ENCODE results near the gene POLD1. TPM values are rescaled to one million over a fixed set of nuclear protein-coding genes. Genes with fewer than 3 reads are reported as not detected.

Gene POLD1
- total and polyA plus RNA-seq, 2 experiments from 2014 or later: 73.8 to 74.3 TPM

DNA sequence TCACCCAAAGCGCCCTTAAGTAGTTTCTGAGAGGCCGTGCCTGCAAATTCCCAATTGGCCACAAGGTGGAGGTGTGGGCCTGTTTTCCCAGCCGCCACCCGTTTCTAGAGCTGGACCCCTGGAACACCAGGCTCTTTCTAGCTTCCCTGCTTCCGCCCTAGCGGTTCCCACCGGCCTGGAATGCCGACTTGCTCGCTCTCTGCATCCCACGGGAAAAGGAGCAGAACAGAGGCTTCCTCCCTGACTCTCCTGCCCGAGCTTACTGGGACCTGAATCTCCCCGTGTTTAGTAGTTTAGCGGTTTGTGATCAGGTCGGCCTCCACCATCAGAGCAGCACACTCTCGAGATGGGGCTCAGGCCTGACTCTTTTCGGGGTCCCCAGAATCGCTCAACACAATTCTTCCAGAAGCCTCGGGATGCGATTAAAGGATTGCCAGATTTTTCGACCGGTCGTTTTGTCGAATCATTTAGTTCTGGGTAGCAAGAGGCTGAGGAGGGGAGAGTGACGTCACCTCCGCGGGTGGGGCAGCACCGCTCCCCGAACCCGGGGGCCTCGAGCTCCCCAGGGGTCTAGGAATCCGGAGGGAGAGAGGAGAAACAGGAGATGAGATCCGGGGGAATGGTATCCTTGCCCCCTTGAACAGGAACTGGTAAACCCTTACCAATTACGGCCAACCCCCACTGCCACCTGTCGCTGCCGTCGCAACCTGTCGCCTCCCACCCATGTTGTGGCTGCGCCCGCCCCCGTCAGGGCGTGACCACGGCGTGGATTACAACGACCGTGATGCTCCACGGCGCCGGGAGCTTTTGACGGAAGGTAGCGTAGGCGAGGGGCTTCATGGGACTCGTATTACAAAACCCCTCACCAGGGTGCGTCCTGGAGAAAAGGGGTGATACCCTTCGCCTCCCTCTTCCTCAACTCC lies 26.7 kb upstream of the POLD1 start:
- no peaks in the 10 kb centered on the region for H3K36me3 ChIP-seq
- no peaks in the 10 kb centered on the region for H3K9me3 ChIP-seq (ENCODE audit: low read depth)
- no peak overlapping the region for H3K27ac ChIP-seq
- TF ChIP-seq, protein P1, sequence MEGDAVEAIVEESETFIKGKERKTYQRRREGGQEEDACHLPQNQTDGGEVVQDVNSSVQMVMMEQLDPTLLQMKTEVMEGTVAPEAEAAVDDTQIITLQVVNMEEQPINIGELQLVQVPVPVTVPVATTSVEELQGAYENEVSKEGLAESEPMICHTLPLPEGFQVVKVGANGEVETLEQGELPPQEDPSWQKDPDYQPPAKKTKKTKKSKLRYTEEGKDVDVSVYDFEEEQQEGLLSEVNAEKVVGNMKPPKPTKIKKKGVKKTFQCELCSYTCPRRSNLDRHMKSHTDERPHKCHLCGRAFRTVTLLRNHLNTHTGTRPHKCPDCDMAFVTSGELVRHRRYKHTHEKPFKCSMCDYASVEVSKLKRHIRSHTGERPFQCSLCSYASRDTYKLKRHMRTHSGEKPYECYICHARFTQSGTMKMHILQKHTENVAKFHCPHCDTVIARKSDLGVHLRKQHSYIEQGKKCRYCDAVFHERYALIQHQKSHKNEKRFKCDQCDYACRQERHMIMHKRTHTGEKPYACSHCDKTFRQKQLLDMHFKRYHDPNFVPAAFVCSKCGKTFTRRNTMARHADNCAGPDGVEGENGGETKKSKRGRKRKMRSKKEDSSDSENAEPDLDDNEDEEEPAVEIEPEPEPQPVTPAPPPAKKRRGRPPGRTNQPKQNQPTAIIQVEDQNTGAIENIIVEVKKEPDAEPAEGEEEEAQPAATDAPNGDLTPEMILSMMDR (IDR thresholded peaks at IDR 0.05; ENCODE audit: low read depth, low read length): peak; percentile 87
- H3K4me1 ChIP-seq (ENCODE audit: low read depth): peaks cover 2% of the 10 kb centered on the region
- H3K4me3 ChIP-seq: no peak overlapping the region
- DNase-seq (ENCODE audit: low read depth in 1 of 2, low spot score in 1 of 2): peak; percentile 69
- H3K27me3 ChIP-seq: no peaks in the 10 kb centered on the region

DNA sequence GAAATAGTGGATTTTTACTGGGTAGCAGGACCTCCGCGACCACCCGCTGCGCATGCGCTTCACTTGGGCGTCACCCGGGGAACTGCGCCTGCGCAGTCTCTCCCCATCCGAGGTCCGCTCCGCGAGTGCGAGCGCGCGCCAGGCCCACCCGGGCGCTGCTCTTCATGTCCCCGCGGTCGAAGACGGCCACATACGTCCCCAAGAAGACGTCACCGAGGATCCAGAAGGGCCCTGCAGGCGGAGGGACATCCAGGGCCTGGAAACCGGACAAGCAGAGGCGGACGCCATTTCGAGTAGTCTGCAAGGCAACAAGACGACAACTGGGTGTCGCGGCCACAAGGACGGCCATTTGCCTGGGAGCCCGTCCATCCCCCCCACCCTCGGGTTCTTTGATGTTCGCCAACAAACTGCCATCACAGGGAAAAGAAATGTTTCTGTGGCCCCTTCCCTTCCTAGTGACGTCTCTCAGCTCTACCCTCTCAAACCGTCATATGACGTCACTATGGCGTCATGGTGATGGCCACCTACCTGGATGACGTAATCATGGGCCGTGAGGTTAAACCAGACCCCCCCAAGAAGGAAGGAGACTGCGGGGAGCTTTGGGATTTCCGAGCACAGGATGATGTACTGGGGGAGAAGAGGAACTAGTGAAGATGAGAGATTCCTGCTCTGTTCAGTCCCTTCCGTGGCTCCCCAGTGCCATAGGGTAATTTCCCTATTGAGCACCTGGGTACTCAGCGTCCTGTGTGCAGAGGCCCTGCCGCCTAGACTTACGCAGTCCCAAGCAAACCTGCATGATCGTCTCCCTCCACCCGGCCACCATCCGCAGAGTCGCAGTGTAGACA lies 25.4 kb upstream of the POLD1 start:
- TF ChIP-seq, protein P1 (IDR thresholded peaks at IDR 0.05; ENCODE audit: low read depth, low read length): no peak
- no peaks in the 10 kb centered on the region for H3K9me3 ChIP-seq (ENCODE audit: low read depth)
- no peak overlapping the region for H3K4me3 ChIP-seq

DNA sequence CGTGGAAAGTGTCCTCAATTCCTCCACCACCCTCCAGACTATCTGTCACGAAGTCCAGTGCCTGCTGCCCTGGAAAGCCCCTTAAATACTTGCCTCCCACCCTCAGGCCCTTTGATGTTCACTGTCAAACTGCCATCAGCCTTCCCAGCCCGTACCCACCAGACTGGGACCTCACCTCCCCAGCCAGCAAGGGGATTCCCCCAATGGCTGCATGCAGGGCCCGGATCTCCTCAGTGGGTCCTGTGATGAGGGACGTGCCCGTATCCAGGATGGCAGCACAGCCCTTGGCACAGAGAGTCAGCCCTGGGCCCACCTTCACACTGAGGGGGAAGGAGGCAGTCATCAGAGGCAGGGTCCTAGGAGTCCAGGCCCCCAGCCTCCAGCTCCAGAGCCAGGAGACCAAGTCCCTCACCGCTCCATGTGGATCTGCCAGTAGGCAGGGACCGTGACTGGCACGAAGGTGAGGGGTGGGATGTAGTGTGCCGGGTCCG lies 24.8 kb upstream of the POLD1 start:
- Histone ChIP-seq H3K4me3 (no peak overlapping the region), H3K27me3 (no peaks in the 10 kb centered on the region), H3K36me3 (no peaks in the 10 kb centered on the region), H3K9me3 (ENCODE audit: low read depth) (no peaks in the 10 kb centered on the region), H3K4me1 (ENCODE audit: low read depth) (peaks cover 14% of the 10 kb centered on the region), H3K27ac (no peak overlapping the region)
- TF ChIP-seq, protein P1 (IDR thresholded peaks at IDR 0.05; ENCODE audit: low read depth, low read length): no peak
- no peak for DNase-seq (ENCODE audit: low read depth in 1 of 2, low spot score in 1 of 2)

More for the DNA sequence above, 25.4 kb upstream of the POLD1 start:
- Histone ChIP-seq H3K4me1 (ENCODE audit: low read depth) (peaks cover 14% of the 10 kb centered on the region), H3K27ac (no peak overlapping the region), H3K36me3 (no peaks in the 10 kb centered on the region), H3K27me3 (no peaks in the 10 kb centered on the region)
- peak in 1 of 2 donors; percentile 69 for DNase-seq (ENCODE audit: low read depth in 1 of 2, low spot score in 1 of 2)

DNA sequence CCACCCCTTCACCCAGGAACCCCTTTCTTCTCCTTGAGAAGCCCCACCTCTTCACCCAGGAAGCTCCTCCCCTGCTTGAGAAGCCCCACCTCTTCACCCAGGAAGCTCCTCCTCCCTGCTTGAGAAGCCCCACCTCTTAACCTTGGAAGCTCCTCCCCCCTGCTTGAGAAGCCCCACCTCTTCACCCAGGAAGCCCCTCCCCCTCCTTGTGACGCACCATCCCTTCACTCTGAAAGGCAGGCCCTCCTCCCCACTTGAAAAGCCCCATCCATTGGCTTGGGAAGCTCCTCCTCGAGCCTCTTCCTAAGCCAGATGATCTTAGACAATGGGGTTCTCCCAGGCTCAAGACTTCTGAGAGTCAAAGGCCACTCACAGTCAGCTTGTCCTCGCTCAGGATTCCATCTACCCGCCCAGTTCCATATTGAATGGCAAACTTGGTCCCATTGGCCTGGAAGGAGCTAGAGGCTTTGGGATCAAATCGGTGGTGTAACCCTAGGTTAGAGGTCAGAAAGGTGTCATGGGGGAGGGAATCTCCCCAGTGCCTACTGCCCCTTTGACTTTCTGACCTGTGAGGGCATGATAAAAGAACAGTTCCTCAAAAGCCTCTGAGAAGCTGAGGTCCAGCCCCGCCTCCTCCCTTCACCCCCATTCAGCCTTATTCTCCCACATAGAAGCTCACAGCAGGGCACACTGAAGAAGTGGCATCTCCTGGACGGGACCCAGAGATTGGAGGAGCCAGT lies 22.7 kb upstream of the POLD1 start:
- TF ChIP-seq, protein P1 (IDR thresholded peaks at IDR 0.05; ENCODE audit: low read depth, low read length): no peak
- Histone ChIP-seq H3K36me3 (no peaks in the 10 kb centered on the region), H3K27me3 (no peaks in the 10 kb centered on the region), H3K9me3 (ENCODE audit: low read depth) (no peaks in the 10 kb centered on the region), H3K27ac (no peak overlapping the region), H3K4me1 (ENCODE audit: low read depth) (peaks cover 14% of the 10 kb centered on the region), H3K4me3 (no peak overlapping the region)
- no peak for DNase-seq (ENCODE audit: low read depth in 1 of 2, low spot score in 1 of 2)

DNA sequence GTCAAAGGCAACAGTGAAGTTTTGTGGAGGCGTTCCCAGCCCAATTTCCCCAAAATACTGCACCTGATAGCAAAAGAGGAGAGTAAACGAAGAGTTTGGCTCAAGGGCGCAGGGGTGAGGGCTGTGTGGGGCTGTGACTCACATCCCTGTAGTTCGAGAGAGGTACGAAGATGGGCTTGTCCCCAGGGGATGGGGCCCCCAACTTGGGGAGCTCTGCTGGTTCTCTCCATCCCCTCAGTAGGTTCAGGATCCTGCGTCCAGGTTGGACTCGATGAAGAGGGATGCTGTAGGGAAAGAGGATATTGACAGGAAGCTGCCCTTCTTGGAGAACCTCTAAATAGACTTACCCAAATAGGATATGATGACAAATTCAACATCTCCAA lies 22.1 kb upstream of the POLD1 start:
- Histone ChIP-seq H3K4me3 (no peak overlapping the region), H3K27ac (no peak overlapping the region), H3K9me3 (ENCODE audit: low read depth) (no peaks in the 10 kb centered on the region), H3K36me3 (no peaks in the 10 kb centered on the region), H3K4me1 (ENCODE audit: low read depth) (peaks cover 14% of the 10 kb centered on the region), H3K27me3 (no peaks in the 10 kb centered on the region)
- TF ChIP-seq, protein P1 (IDR thresholded peaks at IDR 0.05; ENCODE audit: low read depth, low read length): no peak
- DNase-seq (ENCODE audit: low read depth in 1 of 2, low spot score in 1 of 2): no peak

Measured in cardiac muscle cell (in vitro differentiated cells and primary cell).